NCI-H128 (cell line): ENCODE results near the gene UNC13D.
"Not testable (repeated sequence)": the region's sequence is repeated elsewhere in the genome, so short reads cannot be mapped to it uniquely, and the experiment has no call there.

Source experiments
- DNase-seq: peaks from one replicate; lab custom pipeline; 2025; ENCODE audit not compliant: unreplicated experiment; lab: John Stamatoyannopoulos, UW

UNC13D gene

GRCh38 chr17:75843577-75844529, at the start of gene UNC13D:
UNC13D (minus strand) TSS chr17:75844404; CDS start chr17:75844337, 67 bp downstream.
- no peak for DNase-seq

DNA sequence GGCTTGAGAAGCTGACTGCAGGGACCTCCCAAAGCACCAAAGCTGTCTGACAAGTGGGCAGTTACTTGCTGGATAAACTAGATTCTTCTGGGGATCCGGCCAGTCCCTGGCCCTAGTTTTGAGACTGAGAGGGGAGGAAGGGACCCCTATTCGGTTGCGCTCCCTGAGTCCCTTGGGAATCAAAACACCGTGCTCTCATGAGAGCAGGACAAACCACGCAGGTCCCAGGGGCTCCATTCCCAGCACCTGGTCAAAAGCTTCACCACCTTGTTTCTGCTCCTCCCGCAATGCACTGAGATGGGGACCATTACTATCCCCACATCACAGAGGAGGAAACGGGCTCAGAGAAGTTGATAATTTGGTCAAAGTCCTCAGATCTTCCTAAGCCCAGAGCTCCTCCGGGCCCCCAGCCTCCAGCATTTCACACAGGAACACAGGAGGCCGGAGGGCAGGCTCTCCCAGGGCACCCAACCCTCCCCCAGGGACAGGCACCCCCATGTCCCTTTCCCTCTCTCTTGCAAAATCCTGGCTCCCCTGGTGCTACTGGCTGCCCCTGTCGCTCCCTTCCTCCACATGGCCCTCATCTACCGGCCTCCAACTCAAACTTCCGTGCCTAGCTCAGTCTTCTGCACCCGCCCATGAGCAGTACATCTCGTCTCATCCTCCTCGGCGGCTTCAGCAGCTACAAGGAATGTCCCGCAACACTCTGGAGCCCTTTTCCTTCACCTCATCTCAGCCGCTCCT, 49.3 kb upstream of the UNC13D start:
- no peak for DNase-seq

- no peak for DNase-seq
Measured at GRCh38 chr17:75892556-75893224, 48.5 kb upstream of the UNC13D start.

- no peak for DNase-seq
Measured at GRCh38 chr17:75891605-75892555, 47.7 kb upstream of the UNC13D start.

DNA sequence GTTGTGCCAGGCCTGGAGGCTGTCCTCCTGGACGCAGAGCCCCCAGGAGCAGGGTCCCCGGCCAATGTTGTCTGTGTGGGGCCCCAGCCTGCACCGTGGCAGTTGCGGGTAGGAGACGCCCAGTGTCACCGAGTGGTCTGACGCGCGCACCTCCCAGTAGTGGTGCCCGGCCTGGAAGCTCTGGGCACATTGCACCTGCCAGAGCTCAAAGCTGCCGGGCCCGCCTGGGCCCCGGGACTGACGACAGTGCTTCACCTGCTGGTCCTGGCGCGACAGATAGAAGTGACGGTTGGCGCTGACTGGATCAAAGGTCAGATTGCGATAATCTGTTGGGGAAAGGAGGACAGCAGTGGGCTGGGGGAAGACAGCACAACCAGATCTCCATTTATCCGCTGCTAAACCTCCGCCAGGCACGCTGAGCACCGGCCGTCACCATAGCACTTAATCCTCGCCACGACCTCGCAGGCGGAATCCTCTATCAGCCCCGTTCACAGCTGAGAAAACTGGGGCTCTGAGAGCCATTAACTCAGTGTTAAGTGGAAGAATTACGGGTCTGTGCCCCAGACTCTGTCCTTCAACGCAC, 46.9 kb upstream of the UNC13D start:
- no peak for DNase-seq

DNA sequence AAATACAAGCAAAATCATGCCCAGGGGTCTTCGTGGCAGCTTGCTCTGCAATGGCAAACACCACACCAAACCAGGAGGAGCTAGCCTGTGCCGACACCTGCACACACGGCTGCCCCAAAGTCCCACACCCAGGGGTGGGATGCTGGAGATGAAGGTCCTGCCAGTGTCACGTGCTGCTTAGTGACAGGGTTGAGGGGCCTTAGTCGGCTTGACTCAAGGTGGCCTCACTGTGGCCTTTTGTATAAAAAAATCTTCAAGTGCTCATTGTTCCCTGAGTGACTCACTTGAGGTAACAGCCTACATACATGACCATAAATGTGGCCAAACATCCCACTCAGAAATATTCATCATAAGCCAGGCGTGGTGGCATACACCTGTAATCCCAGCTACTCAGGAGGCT, 45.2 kb upstream of the UNC13D start:
- no peak for DNase-seq

GRCh38 chr17:75888484-75888883, 44.3 kb upstream of the UNC13D start:
- no peak for DNase-seq

DNA sequence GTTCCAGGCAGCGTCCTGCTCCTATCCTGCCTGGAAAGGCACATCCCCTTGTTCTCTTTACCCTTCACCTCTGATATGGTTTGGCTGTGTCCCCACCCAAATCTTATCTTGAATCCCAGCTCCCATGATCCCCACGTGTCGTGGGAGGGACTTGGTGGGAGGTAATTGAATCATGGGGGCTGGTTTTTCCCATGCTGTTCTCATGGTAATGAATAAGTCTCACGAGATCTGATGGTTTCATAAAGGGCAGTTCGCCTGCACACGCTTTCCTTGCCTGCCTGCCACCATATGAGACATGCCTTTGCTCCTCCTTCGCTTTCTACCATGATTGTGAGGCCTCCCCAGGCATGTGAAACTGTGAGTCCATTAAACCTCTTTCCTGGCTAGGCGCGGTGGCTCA, 41.7 kb upstream of the UNC13D start:
- DNase-seq = not testable (repeated sequence)

DNA sequence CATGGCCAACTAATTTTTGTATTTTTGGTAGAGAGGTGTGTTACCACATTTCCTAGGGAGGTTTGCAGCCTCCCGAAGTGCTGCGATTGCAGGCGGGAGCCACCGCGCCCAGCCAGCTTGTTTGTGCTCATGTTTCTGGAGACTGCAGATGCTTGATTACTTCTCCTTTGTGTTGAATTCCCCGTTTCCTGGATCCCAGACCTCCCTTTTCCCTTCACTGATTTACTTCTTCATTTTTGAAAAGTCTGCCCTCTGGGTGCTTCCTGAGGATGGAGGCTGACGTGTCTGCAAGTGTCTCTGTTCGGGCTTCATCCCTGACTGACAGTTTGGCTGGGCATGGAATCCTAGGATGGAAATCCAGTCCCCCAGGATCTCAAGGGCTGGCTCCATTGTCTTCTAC, 41.2 kb upstream of the UNC13D start:
- DNase-seq = no peak

GRCh38 chr17:75881678-75882454, 37.7 kb upstream of the UNC13D start:
- no peak for DNase-seq

GRCh38 chr17:75880266-75880665, 36.1 kb upstream of the UNC13D start:
- DNase-seq = no peak

DNA sequence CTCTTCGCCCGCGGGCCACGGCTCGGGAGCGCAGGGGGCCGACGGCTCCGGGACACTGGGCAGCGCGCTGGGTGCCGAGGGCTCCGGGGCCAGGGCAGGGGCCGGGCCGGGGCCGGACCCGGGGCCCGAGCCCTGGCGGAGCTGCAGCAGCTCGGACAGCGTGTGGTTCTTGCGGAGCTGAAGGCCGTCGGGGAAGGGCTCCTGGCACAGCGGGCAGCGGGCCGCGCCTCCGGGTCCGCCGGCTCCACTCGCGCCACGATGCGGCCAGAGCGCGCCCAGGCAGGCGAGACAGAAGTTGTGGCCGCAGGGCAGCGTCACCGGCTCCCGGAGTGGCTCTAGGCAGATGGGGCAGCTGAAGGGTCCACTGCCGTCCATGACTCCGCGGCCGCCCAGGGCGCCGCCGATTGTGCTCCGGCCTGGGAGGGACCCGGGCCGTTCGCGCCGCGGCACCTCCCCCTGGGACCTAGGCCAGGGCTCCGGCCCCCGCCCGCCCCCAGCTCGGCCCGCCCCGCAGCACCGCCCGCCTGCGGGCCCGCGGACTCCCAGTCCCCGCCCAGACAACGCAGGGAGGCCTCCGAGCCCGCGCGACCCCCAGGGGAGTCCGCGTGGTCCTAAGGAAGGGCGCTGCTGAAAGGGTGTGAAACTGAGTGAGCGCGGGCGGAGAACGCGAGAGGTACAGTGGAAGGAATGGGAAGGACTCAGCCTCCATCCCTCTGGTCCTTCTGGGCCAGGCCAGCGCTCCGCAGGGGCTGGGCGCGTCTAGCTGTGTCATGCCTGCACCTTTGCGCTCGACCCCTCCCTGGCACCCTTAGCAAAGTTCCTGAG, 34.2 kb upstream of the UNC13D start, which contains the start of gene TRIM47:
Gene TRIM47, minus strand, starts transcription at position 408 of the 825 bp plus-strand sequence. Its CDS starts 33 bp downstream, at position 375.
- DNase-seq = no peak

- DNase-seq = no peak
Measured at GRCh38 chr17:75877752-75878173, 33.6 kb upstream of the UNC13D start.

- no peak for DNase-seq
Measured at GRCh38 chr17:75876938-75877751, 32.9 kb upstream of the UNC13D start.

GRCh38 chr17:75876190-75876937, 32.2 kb upstream of the UNC13D start:
- DNase-seq = no peak

DNA sequence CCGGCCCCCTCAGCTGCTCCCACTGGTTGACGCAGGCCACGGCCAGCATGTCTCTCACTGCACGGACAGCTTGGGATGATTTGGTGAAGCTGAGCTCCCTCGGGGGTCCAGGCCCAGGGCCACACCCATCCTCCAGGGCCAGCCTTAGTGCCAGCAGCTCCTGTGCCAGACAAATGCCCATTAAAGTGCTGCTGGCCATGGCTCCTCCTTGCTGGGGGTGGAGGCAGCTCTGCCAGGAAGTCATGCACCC, 31.7 kb upstream of the UNC13D start:
- no peak for DNase-seq
